A549 (cell line): ENCODE results near the gene STAG2. TPM values are rescaled to one million over a fixed set of nuclear protein-coding genes. Genes with fewer than 3 reads are reported as not detected.
"Not testable (repeated sequence)": the region's sequence is repeated elsewhere in the genome, so short reads cannot be mapped to it uniquely, and the experiment has no call there.

Source experiments
- ATAC-seq, 2 experiments: fragments of 200-7000 bp in 1 of 2; fragments of >200 bp in 1 of 2; cut with Nextera tagmentation in 1 of 2; cut with Tn5 transposase in 1 of 2; 3 replicates each; pipeline versions ENCODE4 v1.8.0 to v1.9.1; 2018 to 2020; ENCODE audit warnings: mild to moderate bottlenecking in 1 of 2, moderate library complexity in 1 of 2
- CTCF ChIA-PET: fragments of 300-600 bp; sonication (Branson Sonifier 250); formaldehyde crosslinking; extraction: SDS; loops from one replicate; lab custom pipeline; 2021; ENCODE audit warnings: antibody characterized with exemption, inconsistent platforms; lab: Yijun Ruan, JAX
- POLR2A ChIA-PET: fragments of 350-600 bp; formaldehyde crosslinking; extraction: SDS; loops from one replicate; lab custom pipeline; 2021; ENCODE audit warnings: antibody characterized with exemption, inconsistent platforms; lab: Yijun Ruan, JAX
- DNase-seq, 2 experiments: peaks; one replicate each; pipeline versions ENCODE4 v3.0.0 to v3.0.0-alpha.2; 2011 to 2016; ENCODE audit warnings: low read depth in 1 of 2, low spot score in 1 of 2
- FAIRE-seq: peaks from 2 replicates; lab custom pipeline; 2011; peaks lifted over from hg19 to GRCh38; lab: Jason Lieb, UNC
- H3K27ac ChIP-seq, 2 experiments: fragments of >200 bp; sonication (Bioruptor Twin); formaldehyde crosslinking; 3 replicates each; pipeline ENCODE4 v1.5.1; 2016 to 2017
- H3K4me1 ChIP-seq: fragments of >200 bp; sonication (Bioruptor Twin); formaldehyde crosslinking; 3 replicates; pipeline ENCODE4 v1.6.1; 2016
- H3K4me2 ChIP-seq: fragments of >200 bp; sonication (Bioruptor Twin); formaldehyde crosslinking; 3 replicates; pipeline ENCODE4 v1.6.1; 2016
- H3K4me3 ChIP-seq: fragments of >200 bp; sonication (Bioruptor Twin); formaldehyde crosslinking; 3 replicates; pipeline ENCODE4 v1.5.1; 2016
- H3K9me3 ChIP-seq: fragments of >200 bp; sonication (Bioruptor Twin); formaldehyde crosslinking; 3 replicates; pipeline ENCODE4 v1.6.1; 2016
- CHD2 ChIP-seq: fragments of 150-350 bp; IDR thresholded peaks from 2 replicates; pipeline ENCODE4 v1.6.1; 2014; ENCODE audit warnings: low read length; ENCODE audit not compliant: partially characterized antibody
- EHMT2 ChIP-seq: fragments of 200-600 bp; sonication (generic); IDR thresholded peaks from 2 replicates; pipeline ENCODE4 v1.6.1; 2016; ENCODE audit warnings: antibody characterized with exemption, low read depth, mild to moderate bottlenecking, moderate library complexity
- ESRRA ChIP-seq: fragments of 150-350 bp; IDR thresholded peaks from 2 replicates; pipeline ENCODE4 v1.6.1; 2014; ENCODE audit warnings: mild to moderate bottlenecking, low read length, borderline replicate concordance
- FOSL2 ChIP-seq, 2 experiments: fragments of 450-650 bp in 1 of 2; fragments of >200 bp in 1 of 2; sonication (Bioruptor Twin) in 1 of 2; formaldehyde crosslinking; IDR thresholded peaks; 2 replicates each; pipeline versions ENCODE4 v1.5.0 to v1.6.1; 2016 to 2020; ENCODE audit warnings: mild to moderate bottlenecking in 1 of 2, moderate library complexity in 1 of 2
- HEYL ChIP-seq: fragments of 250-450 bp; sonication (Bioruptor Pico); IDR thresholded peaks from 2 replicates; pipeline ENCODE4 v1.8.0; 2021; ENCODE audit warnings: mild to moderate bottlenecking, moderate library complexity
- HOXA7 ChIP-seq: fragments of 250-450 bp; sonication (Bioruptor Pico); IDR thresholded peaks from 2 replicates; pipeline ENCODE4 v1.5.0; 2020; ENCODE audit warnings: mild to moderate bottlenecking, moderate library complexity
- HOXB5 ChIP-seq: fragments of 250-450 bp; sonication (Bioruptor Pico); IDR thresholded peaks from 2 replicates; pipeline ENCODE4 v1.5.0; 2020; ENCODE audit warnings: mild to moderate bottlenecking, moderate library complexity
- POLR2A ChIP-seq: IDR thresholded peaks from 2 replicates; pipeline ENCODE4 v1.6.1; 2012; ENCODE audit warnings: mild to moderate bottlenecking, low read length
- RAD21 ChIP-seq, 2 experiments: fragments of >200 bp in 1 of 2; sonication (Bioruptor Twin) in 1 of 2; formaldehyde crosslinking in 1 of 2; IDR thresholded peaks in 1 of 2; conservative IDR thresholded peaks in 1 of 2; 2 replicates in 1 of 2; 3 replicates in 1 of 2; pipeline ENCODE4 v1.6.1; 2012 to 2018; ENCODE audit warnings: inconsistent platforms in 1 of 2
- RFX5 ChIP-seq: fragments of 450-650 bp; IDR thresholded peaks from 2 replicates; pipeline ENCODE4 v1.7.1; 2014; ENCODE audit warnings: antibody characterized with exemption, mild to moderate bottlenecking, moderate library complexity
- RNF2 ChIP-seq: fragments of 200-600 bp; sonication (generic); IDR thresholded peaks from 2 replicates; pipeline ENCODE4 v1.6.1; 2016; ENCODE audit warnings: low read depth, mild to moderate bottlenecking, antibody characterized with exemption, moderate library complexity, borderline replicate concordance
- SMC3 ChIP-seq: fragments of >200 bp; sonication (Bioruptor Twin); formaldehyde crosslinking; IDR thresholded peaks from 3 replicates; pipeline ENCODE4 v1.6.1; 2018; ENCODE audit warnings: inconsistent platforms
- TP53 ChIP-seq: fragments of 250-450 bp; sonication (Bioruptor Pico); IDR thresholded peaks from 2 replicates; pipeline ENCODE4 v1.5.0; 2021; ENCODE audit warnings: mild to moderate bottlenecking, moderate library complexity
- WGBS: methylation state at CpG from one replicate; pipeline ENCODE4 v1.1.6; 2017; ENCODE audit errors: missing lambda C conversion rate; 5-methylcytosine and 5-hydroxymethylcytosine counted together
- polyA plus RNA-seq, 4 experiments: library from polyadenylated mRNA; depleted of rRNA in 3 of 4; stranded (reverse); fragments of >200 nt; fragmentation: RNase III in 1 of 4; extraction: RNeasy Plus Mini Kit Qiagen cat#74134 plus additional on column Dnase treatment in 1 of 4; gene quantifications; 2 replicates in 3 of 4; 3 replicates in 1 of 4; pipeline ENCODE4 v1.2.3, GENCODE V29; 2011 to 2017
- TF ChIP-seq, protein P1 (sequence below): fragments of 450-650 bp; IDR thresholded peaks from 2 replicates; pipeline ENCODE4 v1.6.1; 2014; ENCODE audit warnings: antibody characterized with exemption
- TF ChIP-seq, protein P2 (sequence below): fragments of >200 bp; sonication (Bioruptor Twin); formaldehyde crosslinking; IDR thresholded peaks from 3 replicates; pipeline ENCODE4 v1.5.1; 2016
- TF ChIP-seq, protein P3 (sequence below): fragments of 250-450 bp; sonication (Bioruptor Pico); IDR thresholded peaks from 2 replicates; pipeline ENCODE4 v1.5.0; 2021; ENCODE audit warnings: mild to moderate bottlenecking, moderate library complexity, borderline replicate concordance
- TF ChIP-seq, protein P4 (sequence below): fragments of 200-600 bp; sonication (generic); IDR thresholded peaks from 2 replicates; pipeline ENCODE4 v1.6.1; 2016; ENCODE audit warnings: antibody characterized with exemption, mild to moderate bottlenecking, moderate library complexity

The STAG2 gene
- polyA plus RNA-seq, 2 of the 4 experiments (the other 2 are of a cell fraction): 49.5 to 92.8 TPM

DNA sequence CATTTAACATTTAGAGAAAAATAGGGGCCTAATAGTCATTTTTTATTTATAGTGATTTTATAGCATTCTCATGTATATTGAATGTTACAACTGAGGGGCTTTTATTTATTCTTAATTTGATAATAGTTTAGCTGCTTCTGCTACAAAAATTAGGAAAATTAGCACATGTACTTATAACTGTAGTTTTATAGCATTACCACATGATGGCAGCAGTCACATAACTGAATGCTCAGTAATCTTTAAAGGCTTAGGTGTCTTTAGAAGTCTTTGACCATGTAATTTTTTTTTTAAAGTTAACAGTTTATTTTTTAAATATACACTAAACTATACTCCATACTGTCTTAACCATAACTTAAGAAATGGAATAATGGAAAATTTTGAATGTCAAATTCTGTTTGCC, 136.6 kb downstream of the STAG2 start:
- ChIA-PET CTCF (interaction anchor here (0.7 kb wide), 1 partner anchor 25 kb away, joined by 3 read pairs; no protein-coding TSS in a partner anchor), POLR2A (interaction anchor here (0.6 kb wide), 1 partner anchor 22 kb away, joined by 3 read pairs; no protein-coding TSS in a partner anchor)
- FAIRE-seq (peak; percentile 90), ATAC-seq (peak in 1 of 2 experiments; percentile 57; a peak in 2 of 6 replicates), DNase-seq (peak in 1 of 2 experiments; percentile 28)
- no peak overlapping the region for H3K27ac ChIP-seq
- TF ChIP-seq, protein P1, sequence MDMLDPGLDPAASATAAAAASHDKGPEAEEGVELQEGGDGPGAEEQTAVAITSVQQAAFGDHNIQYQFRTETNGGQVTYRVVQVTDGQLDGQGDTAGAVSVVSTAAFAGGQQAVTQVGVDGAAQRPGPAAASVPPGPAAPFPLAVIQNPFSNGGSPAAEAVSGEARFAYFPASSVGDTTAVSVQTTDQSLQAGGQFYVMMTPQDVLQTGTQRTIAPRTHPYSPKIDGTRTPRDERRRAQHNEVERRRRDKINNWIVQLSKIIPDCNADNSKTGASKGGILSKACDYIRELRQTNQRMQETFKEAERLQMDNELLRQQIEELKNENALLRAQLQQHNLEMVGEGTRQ: no peak
- peak; percentile 42 to 43 for TF ChIP-seq RAD21 (conservative IDR thresholded peaks at IDR 0.05 in 1 of 2, IDR thresholded peaks at IDR 0.05 in 1 of 2)
- TF ChIP-seq, protein P2, sequence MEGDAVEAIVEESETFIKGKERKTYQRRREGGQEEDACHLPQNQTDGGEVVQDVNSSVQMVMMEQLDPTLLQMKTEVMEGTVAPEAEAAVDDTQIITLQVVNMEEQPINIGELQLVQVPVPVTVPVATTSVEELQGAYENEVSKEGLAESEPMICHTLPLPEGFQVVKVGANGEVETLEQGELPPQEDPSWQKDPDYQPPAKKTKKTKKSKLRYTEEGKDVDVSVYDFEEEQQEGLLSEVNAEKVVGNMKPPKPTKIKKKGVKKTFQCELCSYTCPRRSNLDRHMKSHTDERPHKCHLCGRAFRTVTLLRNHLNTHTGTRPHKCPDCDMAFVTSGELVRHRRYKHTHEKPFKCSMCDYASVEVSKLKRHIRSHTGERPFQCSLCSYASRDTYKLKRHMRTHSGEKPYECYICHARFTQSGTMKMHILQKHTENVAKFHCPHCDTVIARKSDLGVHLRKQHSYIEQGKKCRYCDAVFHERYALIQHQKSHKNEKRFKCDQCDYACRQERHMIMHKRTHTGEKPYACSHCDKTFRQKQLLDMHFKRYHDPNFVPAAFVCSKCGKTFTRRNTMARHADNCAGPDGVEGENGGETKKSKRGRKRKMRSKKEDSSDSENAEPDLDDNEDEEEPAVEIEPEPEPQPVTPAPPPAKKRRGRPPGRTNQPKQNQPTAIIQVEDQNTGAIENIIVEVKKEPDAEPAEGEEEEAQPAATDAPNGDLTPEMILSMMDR: peak; percentile 51
- no peak overlapping the region for H3K4me2 ChIP-seq
- no peaks in the 10 kb centered on the region for H3K4me1 ChIP-seq
- H3K9me3 ChIP-seq: no peaks in the 10 kb centered on the region
- H3K4me3 ChIP-seq: no peak overlapping the region

DNA sequence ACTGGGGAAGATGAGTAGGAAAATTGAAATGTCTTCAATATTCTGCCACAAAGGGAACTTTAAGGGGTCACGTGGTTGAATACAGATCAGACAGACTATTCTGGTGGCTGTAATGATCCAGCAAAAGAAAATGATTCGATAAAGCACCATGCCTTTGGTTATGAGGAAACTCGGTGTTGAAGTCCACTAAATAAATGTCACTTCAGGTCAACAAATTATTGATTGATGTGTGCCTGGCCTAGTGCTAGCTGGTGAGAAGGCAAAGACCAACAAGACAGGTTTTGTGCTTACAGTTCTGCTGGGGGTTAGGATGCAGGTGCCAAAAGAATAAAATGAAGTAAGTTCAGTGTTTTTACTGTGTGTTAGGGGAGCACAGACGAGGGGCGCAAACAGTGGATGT, 142.5 kb downstream of the STAG2 start:
- H3K4me1 ChIP-seq: no peaks in the 10 kb centered on the region
- no peak for ATAC-seq
- no peak for FAIRE-seq
- 92% methylated on average over 5 of the region's 5 CpGs for WGBS
- no peaks in the 10 kb centered on the region for H3K9me3 ChIP-seq
- ChIA-PET POLR2A (no interaction called here), CTCF (no interaction called here)
- TF ChIP-seq RAD21 (conservative IDR thresholded peaks at IDR 0.05 in 1 of 2, IDR thresholded peaks at IDR 0.05 in 1 of 2) (no peak), FOSL2 (IDR thresholded peaks at IDR 0.05) (no peak), FOSL2 (CRISPR knock-in tag; IDR thresholded peaks at IDR 0.05) (no peak)
- no peak overlapping the region for H3K27ac ChIP-seq
- H3K4me3 ChIP-seq: no peak overlapping the region
- DNase-seq: no peak
- H3K4me2 ChIP-seq: no peak overlapping the region

DNA sequence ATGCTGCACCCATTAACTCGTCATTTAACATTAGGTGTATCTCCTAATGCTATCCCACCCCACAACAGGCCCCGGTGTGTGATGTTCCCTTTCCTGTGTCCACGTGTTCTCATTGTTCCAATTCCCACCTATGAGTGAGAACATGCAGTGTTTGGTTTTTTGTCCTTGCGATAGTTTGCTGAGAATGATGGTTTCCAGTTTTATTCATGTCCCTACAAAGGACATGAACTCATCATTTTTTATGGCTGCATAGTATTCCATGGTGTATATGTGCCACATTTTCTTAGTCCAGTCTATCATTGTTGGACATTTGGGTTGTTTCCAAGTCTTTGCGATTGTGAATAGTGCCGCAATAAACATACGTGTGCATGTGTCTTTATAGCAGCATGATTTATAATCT, 143.0 kb downstream of the STAG2 start:
- H3K9me3 ChIP-seq, H3K27ac ChIP-seq, FAIRE-seq, H3K4me2 ChIP-seq, POLR2A ChIA-PET, H3K4me1 ChIP-seq, ATAC-seq, CTCF ChIA-PET, H3K4me3 ChIP-seq, DNase-seq: not testable (repeated sequence)
- 96% methylated on average over 7 of the region's 7 CpGs for WGBS

DNA sequence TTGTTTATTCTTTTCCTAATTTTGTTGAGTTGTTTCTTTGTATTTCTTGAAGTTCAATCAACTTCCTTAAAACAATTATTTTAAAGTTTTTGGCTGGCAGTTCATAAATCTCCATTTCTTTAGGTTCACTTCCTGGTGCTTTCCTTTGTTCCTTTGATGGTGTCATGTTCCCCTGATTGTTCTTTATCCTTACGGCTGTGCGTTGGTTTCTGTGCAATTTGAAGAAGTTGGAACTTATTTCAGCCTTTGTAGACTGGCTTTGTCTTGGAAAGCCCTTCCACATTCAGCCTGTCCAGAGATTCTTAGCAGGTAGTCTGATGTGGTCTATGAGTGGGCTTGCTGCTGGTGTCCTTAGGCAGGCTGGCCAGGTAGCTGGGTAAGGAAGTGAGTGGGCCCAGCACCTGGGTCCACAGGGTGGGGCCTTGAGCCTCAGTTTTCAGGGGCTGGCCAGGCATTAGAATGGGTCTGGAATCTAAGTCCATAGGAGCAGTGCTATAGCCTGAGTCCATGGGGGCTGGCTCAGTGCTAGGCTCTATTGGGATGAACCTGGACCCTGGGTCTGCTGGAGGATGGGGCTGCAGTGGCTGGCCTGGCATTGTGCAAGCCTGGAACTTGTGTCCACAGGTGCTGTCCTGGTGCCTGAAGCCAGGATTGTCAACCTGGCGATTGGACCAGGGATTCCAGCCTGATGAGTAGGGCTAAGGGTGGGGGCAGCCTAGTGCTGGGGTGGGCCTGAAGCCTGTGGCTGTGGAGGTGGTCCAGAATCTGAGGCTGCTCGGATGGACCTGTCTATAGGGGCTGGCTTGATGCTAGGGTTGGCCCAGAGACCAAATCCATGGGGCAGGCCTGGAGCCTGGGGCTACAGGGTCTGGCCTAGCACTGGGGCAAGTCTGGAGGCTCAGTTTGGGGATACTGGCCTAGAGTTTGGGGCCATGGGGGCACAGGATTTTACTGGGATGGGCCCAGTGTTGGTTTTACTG, 152.4 kb downstream of the STAG2 start:
- ATAC-seq: peak; percentile 20 to 30; a peak in 3 of 6 replicates
- DNase-seq: no peak
- POLR2A ChIA-PET: no interaction called here
- TF ChIP-seq HOXA7 (CRISPR knock-in tag): no peak
- TF ChIP-seq, protein P3, sequence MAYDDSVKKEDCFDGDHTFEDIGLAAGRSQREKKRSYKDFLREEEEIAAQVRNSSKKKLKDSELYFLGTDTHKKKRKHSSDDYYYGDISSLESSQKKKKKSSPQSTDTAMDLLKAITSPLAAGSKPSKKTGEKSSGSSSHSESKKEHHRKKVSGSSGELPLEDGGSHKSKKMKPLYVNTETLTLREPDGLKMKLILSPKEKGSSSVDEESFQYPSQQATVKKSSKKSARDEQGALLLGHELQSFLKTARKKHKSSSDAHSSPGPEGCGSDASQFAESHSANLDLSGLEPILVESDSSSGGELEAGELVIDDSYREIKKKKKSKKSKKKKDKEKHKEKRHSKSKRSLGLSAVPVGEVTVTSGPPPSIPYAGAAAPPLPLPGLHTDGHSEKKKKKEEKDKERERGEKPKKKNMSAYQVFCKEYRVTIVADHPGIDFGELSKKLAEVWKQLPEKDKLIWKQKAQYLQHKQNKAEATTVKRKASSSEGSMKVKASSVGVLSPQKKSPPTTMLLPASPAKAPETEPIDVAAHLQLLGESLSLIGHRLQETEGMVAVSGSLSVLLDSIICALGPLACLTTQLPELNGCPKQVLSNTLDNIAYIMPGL (CRISPR knock-in tag): no peak
- TF ChIP-seq CHD2: no peak
- no peak for TF ChIP-seq HOXB5 (CRISPR knock-in tag)
- no peak for TF ChIP-seq POLR2A
- no peak for TF ChIP-seq RNF2
- no peak for TF ChIP-seq SMC3
- TF ChIP-seq TP53 (CRISPR knock-in tag): no peak
- no peak for TF ChIP-seq RFX5
- TF ChIP-seq, protein P4, sequence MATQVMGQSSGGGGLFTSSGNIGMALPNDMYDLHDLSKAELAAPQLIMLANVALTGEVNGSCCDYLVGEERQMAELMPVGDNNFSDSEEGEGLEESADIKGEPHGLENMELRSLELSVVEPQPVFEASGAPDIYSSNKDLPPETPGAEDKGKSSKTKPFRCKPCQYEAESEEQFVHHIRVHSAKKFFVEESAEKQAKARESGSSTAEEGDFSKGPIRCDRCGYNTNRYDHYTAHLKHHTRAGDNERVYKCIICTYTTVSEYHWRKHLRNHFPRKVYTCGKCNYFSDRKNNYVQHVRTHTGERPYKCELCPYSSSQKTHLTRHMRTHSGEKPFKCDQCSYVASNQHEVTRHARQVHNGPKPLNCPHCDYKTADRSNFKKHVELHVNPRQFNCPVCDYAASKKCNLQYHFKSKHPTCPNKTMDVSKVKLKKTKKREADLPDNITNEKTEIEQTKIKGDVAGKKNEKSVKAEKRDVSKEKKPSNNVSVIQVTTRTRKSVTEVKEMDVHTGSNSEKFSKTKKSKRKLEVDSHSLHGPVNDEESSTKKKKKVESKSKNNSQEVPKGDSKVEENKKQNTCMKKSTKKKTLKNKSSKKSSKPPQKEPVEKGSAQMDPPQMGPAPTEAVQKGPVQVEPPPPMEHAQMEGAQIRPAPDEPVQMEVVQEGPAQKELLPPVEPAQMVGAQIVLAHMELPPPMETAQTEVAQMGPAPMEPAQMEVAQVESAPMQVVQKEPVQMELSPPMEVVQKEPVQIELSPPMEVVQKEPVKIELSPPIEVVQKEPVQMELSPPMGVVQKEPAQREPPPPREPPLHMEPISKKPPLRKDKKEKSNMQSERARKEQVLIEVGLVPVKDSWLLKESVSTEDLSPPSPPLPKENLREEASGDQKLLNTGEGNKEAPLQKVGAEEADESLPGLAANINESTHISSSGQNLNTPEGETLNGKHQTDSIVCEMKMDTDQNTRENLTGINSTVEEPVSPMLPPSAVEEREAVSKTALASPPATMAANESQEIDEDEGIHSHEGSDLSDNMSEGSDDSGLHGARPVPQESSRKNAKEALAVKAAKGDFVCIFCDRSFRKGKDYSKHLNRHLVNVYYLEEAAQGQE: no peak
- no peak for TF ChIP-seq HEYL (CRISPR knock-in tag)
- TF ChIP-seq, protein P1: no peak
- no peak for TF ChIP-seq EHMT2
- no peak for TF ChIP-seq ESRRA
- no peaks in the 10 kb centered on the region for H3K9me3 ChIP-seq
- WGBS: 84% methylated on average over 3 of the region's 4 CpGs
- peak; percentile 86 for FAIRE-seq
- CTCF ChIA-PET: no interaction called here
- no peaks in the 10 kb centered on the region for H3K4me1 ChIP-seq
- no peak overlapping the region for H3K4me3 ChIP-seq
- H3K4me2 ChIP-seq: no peak overlapping the region
- no peak overlapping the region for H3K27ac ChIP-seq
